ENCODE measurements around the gene MAPKAPK3. TPM values are rescaled to one million over a fixed set of nuclear protein-coding genes. Genes with fewer than 3 reads are reported as not detected.

MAPKAPK3 gene
- total RNA-seq, 1 donor from 2014 or later = 42.0 TPM

DNA sequence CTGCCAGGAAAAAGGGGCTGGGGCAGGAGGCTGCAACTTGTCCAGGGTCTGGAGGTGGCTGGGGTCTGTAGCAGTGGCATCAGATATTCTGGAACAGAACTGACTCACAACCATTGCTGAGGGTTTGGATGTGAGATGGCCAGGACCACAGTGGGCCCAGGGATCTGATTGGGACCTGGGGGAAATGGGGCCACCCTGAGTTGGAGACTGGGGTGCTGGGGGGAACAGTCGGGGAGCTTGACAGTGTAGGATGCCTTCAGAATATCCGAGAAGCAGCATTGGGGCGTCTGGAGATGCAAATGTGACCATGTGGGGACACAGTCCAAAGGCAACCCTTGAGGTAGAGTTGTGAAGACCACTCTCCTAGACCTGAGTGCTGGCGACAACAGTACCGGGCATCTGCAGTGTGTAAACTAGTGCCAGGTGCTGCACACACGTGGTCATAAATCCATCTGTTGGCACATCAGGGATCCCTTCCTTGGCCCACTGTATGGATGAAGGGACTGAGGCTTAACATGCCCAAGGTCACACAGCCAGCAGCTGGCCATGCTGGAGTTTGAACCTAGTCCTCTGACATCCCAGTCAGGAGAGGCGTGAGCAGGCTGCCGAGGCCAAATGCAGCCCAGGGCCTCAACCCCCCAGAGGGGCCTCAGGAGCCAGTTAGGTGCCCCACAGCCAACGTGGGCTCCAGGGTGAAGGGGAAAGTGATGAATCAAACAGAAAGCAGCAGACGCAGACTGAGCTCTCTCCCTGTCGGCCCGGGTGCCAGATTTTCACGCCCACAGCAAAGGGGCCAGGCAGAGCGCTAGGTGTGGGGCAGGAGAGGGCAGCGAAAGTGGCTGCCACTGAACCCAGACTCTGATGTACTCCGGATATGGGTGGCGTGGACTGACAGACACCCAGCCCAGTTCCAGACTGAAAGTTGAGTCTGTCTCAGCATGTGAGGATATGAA is 28.9 kb upstream of the MAPKAPK3 start:
- no peak for DNase-seq

GRCh38 chr3:50588759-50589433 is 28.1 kb upstream of the MAPKAPK3 start:
- DNase-seq = no peak

GRCh38 chr3:50591196-50591741 is 25.7 kb upstream of the MAPKAPK3 start:
- DNase-seq = no peak

DNA sequence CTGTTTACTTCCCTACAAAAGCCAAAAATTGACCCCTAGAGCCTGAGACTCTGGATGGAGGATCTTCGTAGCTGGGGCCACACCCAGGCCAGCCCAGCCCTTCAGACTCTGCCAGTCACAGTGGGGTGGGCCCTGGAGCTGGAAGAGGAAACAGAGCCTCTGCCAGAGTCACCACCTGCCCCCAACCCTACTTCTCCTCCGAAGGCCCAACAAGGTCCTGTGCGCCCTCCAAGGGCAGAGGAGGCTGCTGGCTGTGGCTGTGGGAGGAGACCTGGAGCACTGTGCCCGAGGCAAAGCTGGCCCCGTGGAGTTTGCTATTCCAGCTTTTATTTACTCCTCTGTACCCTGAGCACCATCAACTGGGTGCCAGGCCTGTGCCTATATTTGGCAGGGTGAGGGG is 24.4 kb upstream of the MAPKAPK3 start:
- DNase-seq = no peak

DNA sequence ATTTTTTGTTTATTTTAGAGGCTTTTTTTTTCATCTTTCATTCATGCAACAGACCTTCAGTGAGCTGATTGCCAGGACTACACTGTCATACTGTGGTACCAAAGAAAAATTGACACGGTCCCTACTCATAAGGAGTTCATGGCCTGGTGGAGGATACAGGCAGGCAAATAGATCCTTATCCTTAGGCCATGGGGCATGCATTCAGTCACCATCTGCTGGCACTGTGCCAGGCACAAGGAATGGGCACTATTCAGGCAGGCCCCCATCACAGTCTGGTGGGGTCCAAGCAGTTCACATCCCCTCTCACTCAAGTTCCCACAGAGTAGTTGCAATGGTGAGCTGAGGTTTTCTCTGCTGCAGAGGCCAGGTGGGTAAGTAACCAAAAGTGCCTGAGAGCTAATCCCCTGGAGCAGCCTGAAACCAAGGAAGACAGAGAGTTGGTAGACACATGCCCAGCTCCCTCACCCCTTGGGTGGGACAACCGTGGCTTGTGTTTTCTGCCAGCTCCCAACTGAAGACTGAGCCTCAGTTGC is 22.6 kb upstream of the MAPKAPK3 start:
- DNase-seq = no peak

- no peak for DNase-seq
Measured at GRCh38 chr3:50599115-50599715, 17.7 kb upstream of the MAPKAPK3 start.

DNA sequence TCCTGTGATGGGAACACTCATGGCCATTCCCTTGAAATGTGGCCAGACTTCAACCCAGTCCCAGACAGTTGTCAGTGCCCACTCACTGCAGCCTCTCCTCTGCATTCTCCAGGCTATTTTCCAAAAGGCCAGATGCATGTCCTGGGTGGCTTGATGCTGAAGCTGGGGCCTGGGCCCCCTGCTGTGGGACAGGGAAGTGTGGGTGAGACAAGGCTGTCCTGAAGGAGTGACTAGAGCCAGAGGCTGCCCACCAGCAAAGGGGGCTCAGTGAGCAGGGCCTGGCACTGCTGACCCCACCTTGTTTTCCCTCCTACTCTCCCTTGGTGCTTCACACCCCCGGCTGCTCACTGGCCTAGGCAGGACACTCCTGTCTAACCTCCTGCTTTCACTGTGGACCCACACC is 17.2 kb upstream of the MAPKAPK3 start:
- DNase-seq = no peak

GRCh38 chr3:50600141-50600753 is 16.7 kb upstream of the MAPKAPK3 start:
- DNase-seq = no peak

DNA sequence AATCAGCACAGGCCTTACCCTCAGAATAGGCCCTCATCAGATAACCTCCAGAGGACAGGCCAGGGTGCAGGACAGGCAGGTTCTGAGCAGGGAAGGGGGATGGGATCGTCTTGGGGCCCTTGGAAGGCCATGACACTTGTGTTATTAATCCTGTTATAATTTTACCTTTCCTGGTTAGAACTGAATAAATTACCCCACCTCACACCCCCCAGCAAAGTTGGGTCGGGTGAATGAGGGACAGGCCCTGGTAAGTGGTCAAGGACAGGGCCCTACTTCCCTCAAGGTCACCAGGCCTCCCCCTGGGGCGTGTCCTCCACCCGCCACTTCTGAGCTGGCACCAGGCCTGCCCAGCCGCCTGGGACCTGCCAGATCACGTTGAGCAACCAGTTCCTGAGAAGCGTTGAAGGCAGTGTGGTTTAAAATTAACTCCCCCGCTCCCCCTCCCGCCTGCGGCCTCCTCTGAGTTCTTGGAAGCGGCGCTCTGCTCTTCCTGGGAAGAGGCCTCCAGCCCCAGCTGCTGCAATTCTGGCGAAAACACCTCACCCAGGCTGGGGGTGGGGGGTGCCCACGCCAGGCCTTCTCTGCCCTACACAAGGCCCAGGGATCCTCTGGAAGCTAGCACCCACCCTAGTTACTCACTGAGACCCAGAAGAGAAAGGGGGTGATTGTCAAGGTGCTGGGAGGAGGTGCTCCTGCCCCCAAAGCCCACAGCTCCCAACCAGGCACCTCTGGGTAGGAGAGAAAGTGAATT is 15.9 kb upstream of the MAPKAPK3 start:
- DNase-seq = peak; percentile 97

GRCh38 chr3:50602595-50603191 is 14.3 kb upstream of the MAPKAPK3 start:
- peak; percentile 60 for DNase-seq

DNA sequence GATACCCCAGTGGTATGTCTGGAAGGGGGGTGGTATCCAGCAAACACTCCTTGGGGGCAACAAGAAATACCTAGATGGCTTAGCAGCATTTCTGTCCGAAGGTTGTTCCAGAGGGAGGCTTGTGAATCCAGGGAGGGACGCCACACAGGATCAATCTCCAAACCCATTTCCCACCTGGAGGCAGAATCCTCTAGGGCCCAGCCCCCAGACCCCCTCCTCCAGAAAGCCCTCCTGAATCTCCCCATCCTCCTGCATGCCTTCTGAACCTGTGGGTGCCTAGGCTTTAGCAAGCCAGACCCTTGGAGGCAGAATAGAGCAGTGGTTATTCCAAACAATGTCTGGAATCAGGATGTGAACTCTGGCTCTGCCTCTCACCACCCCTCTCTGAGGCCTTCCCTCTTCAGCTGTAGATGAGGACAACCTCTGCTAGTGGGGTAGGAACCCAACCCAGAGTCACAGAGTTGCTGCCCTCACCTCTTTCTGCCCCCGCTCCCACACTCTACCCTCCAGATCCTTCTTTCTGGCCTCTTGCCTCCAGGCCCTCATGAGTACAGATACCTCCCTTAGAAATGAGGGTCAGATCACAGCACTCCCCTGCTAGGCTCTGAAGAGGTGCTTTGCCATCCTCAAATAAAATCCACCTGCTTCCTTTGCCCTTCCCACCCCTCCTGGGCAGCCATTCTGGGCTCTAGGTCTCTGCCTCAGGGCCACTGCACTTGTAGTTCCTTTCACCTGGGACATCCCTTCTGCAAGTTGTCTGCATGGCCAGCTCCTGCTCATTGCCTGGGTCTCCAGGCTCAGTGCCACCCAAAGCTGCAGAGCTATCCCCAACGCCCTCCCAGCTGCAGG is 13.5 kb upstream of the MAPKAPK3 start:
- DNase-seq = no peak

DNA sequence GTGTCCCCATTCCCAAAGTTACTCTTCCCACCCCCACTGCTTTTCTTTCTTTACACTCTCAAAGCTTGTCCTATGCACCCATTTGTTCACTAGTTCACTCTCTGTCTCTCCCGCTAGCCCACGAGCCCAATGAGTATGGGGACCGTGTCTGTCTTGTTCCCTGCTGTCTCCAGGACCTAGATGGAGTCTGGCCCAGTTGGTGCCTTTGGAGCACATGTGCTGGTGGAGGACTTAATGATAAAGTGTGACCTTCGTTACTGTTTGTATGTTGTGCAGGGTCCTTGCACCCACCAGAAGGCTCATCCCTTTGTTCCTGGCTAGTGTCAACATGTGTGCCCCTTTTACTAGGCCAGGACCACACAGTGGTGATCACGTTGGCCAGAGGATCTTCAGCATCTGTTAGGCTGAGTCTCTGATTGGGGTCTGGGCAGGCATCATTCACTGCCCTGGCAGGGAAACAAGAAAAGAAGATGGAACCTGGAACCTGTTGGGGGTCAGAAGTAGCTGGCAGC is 12.8 kb upstream of the MAPKAPK3 start:
- no peak for DNase-seq

- DNase-seq = no peak
Measured at GRCh38 chr3:50604628-50605588, 12.0 kb upstream of the MAPKAPK3 start.

GRCh38 chr3:50605901-50606326 is 11.0 kb upstream of the MAPKAPK3 start:
- no peak for DNase-seq

DNA sequence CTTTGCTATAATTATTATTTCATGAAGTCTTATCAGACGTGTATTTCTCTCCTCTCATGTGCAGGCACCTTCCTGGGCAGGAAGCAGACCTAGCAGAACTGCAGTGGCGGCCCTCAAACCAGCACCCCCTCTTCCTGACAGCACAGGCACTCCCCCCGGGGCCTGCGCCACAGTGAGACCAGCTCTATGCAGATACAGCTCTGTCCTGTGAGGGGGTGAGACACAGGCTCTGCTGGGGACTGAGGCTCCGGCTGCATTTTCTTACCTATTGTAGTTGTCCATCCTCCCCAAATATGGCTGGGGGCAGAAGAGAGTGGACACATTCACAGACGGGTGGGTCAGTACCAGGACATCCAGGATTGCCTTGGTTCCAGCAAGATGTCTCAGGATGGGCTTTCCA is 10.4 kb upstream of the MAPKAPK3 start:
- DNase-seq = no peak

- DNase-seq = no peak
Measured at GRCh38 chr3:50607271-50608091, 9.5 kb upstream of the MAPKAPK3 start.

- DNase-seq = no peak
Measured at GRCh38 chr3:50608278-50608677, 8.7 kb upstream of the MAPKAPK3 start.

All from tongue (tissue), 2 donors.